GM21737 (cell line): ENCODE measurements around the gene INPP4B.

ENCODE experiments used
- ATAC-seq: cut with Tn5 transposase; IDR thresholded peaks from one replicate; pipeline ENCODE4 v1.9.1; 2021; ENCODE audit warnings: mild to moderate bottlenecking, moderate library complexity; ENCODE audit not compliant: unreplicated experiment

Gene INPP4B

GRCh38 chr4:142595222-142595871 is 250.8 kb downstream of the INPP4B start:
- ATAC-seq: no peak

DNA sequence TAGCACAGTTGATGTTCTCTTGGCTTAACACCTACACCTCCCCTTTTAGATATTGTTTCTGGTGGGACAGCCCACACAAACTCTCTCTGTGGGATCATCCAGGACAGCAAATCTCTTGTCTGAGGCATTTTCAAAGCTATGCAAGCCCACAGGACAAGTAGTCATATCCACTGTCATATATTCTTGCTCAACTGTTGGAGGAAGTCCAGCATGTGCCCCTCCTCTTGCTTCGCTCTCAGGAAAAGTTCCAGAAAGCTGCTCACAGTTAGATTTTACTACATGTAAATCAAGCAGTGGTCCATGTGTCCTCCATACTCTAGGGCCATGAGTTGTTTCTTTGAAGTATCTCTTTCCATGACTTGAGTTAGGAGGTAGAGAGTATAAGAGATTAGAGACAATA is 260.7 kb downstream of the INPP4B start:
- no peak for ATAC-seq

- no peak for ATAC-seq
Observed at GRCh38 chr4:142583708-142584107, 262.4 kb downstream of the INPP4B start.

- no peak for ATAC-seq
Observed at GRCh38 chr4:142582340-142582739, 263.8 kb downstream of the INPP4B start.

GRCh38 chr4:142581881-142582280 is 264.2 kb downstream of the INPP4B start:
- no peak for ATAC-seq

DNA sequence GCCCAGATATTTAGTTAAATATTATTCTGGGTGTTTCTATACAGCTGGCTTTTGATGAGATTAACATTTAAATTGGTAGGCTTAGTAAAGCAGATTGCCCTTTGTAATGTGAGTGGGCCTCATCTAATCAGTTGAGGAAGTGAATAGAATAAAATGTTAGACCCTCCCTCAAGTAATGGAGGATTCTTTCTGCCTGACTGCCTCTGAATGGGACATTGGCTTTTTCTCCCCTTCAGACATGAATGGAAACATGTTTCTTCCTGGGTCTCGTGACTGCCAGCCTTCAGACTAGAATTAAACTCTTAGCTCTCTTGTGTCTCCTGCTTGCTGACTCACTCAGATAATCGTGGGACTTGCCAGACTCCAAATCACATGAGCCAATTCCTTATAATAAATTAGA is 266.7 kb downstream of the INPP4B start:
- ATAC-seq: no peak

- no peak for ATAC-seq
Observed at GRCh38 chr4:142574306-142574705, 271.8 kb downstream of the INPP4B start.

- no peak for ATAC-seq
Observed at GRCh38 chr4:142572071-142572470, 274.0 kb downstream of the INPP4B start.

GRCh38 chr4:142567620-142568451 is 278.3 kb downstream of the INPP4B start:
- no peak for ATAC-seq

DNA sequence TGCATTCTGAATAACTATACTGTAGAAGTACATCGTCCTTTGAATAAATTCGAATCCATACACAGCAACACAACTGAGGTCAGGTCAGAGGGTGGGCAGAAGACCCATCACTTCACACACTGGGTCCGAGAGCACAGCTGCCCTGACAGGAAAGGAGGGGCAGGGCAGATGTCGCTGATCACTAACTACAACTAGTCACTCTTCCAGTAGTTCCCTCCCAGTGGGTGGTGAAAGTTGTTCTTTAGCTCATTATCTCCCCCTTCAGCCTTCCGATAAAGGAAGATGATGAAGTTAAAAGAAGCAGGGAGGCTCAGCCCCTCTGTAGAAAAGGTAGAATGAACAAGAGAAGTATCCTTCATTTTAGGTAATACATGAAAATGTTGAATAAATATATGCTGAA is 278.9 kb downstream of the INPP4B start:
- ATAC-seq: no peak

- no peak for ATAC-seq
Observed at GRCh38 chr4:142566777-142567176, 279.3 kb downstream of the INPP4B start.

DNA sequence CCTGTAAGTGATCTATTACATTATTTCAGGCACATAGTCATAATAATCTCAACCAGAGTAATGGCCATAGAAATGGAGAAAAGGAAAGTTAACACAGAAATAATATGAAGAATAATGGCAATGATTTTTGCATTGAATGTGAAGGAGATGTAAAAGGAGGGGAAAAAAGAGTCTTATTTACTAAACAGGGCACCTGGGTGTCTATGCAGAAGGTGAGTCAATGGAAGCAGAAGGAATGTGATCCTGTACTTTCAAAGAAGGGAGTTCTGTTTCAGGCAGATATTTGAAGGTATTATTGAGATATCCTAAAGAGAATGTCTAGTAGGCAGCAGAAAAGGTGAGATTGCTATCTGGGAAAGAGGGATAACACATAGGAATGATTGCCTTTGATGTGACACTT is 279.9 kb downstream of the INPP4B start:
- no peak for ATAC-seq

- no peak for ATAC-seq
Observed at GRCh38 chr4:142565771-142566170, 280.3 kb downstream of the INPP4B start.

- ATAC-seq: no peak
Observed at GRCh38 chr4:142563682-142564291, 282.3 kb downstream of the INPP4B start.

GRCh38 chr4:142559986-142560385 is 286.1 kb downstream of the INPP4B start:
- ATAC-seq: no peak

GRCh38 chr4:142558851-142559250 is 287.2 kb downstream of the INPP4B start:
- ATAC-seq: no peak

GRCh38 chr4:142557239-142557801 is 288.8 kb downstream of the INPP4B start:
- ATAC-seq: no peak

GRCh38 chr4:142556570-142557238 is 289.4 kb downstream of the INPP4B start:
- ATAC-seq: no peak

- no peak for ATAC-seq
Observed at GRCh38 chr4:142556048-142556447, 290.1 kb downstream of the INPP4B start.

GRCh38 chr4:142554412-142554811 is 291.7 kb downstream of the INPP4B start:
- no peak for ATAC-seq
